ENCODE measurements around the gene GAS2L1.

Gene GAS2L1

GRCh38 chr22:29326481-29326880, 20.0 kb downstream of the GAS2L1 start:
- Histone ChIP-seq H3K36me3 (ENCODE audit: control insufficient read depth in 2 of 2, insufficient read depth in 2 of 2, low read length in 2 of 2) (peaks cover 22 to 37% of the 10 kb centered on the region in 2 donors), H3K4me1 (ENCODE audit: control insufficient read depth in 2 of 2, insufficient read depth in 2 of 2, low read length in 2 of 2) (no peaks in the 10 kb centered on the region), H3K27me3 (ENCODE audit: control insufficient read depth in 2 of 2, insufficient read depth in 2 of 2, low read length in 2 of 2) (no peaks in the 10 kb centered on the region)

GRCh38 chr22:29327089-29327764, 20.8 kb downstream of the GAS2L1 start:
- no peak overlapping the region for H3K9ac ChIP-seq (ENCODE audit: low read depth in 1 of 2, low read length in 2 of 2)
- peaks cover 22 to 41% of the 10 kb centered on the region in 2 donors for H3K36me3 ChIP-seq (ENCODE audit: control insufficient read depth in 2 of 2, insufficient read depth in 2 of 2, low read length in 2 of 2)
- H3K27ac ChIP-seq (ENCODE audit: low read depth in 2 of 2, low read length in 2 of 2): no peak overlapping the region

More at GRCh38 chr22:29326481-29326880, 20.0 kb downstream of the GAS2L1 start:
- Histone ChIP-seq H3K27ac (ENCODE audit: low read depth in 2 of 2, low read length in 2 of 2) (no peak overlapping the region), H3K9me3 (ENCODE audit: control insufficient read depth in 2 of 2, low read length in 2 of 2) (no peaks in the 10 kb centered on the region), H3K4me3 (ENCODE audit: low read length in 2 of 2) (no peak overlapping the region), H3K9ac (ENCODE audit: low read depth in 1 of 2, low read length in 2 of 2) (no peak overlapping the region)

GRCh38 chr22:29328055-29328454, 21.6 kb downstream of the GAS2L1 start:
- no peaks in the 10 kb centered on the region for H3K9me3 ChIP-seq (ENCODE audit: control insufficient read depth in 2 of 2, low read length in 2 of 2)
- H3K9ac ChIP-seq (ENCODE audit: low read depth in 1 of 2, low read length in 2 of 2): no peak overlapping the region
- peaks cover 26 to 48% of the 10 kb centered on the region in 2 donors for H3K36me3 ChIP-seq (ENCODE audit: control insufficient read depth in 2 of 2, insufficient read depth in 2 of 2, low read length in 2 of 2)
- H3K27ac ChIP-seq (ENCODE audit: low read depth in 2 of 2, low read length in 2 of 2): no peak overlapping the region
- no peaks in the 10 kb centered on the region for H3K4me1 ChIP-seq (ENCODE audit: control insufficient read depth in 2 of 2, insufficient read depth in 2 of 2, low read length in 2 of 2)
- no peaks in the 10 kb centered on the region for H3K27me3 ChIP-seq (ENCODE audit: control insufficient read depth in 2 of 2, insufficient read depth in 2 of 2, low read length in 2 of 2)
- no peak overlapping the region for H3K4me3 ChIP-seq (ENCODE audit: low read length in 2 of 2)

More at GRCh38 chr22:29327089-29327764, 20.8 kb downstream of the GAS2L1 start:
- no peak overlapping the region for H3K4me3 ChIP-seq (ENCODE audit: low read length in 2 of 2)
- H3K9me3 ChIP-seq (ENCODE audit: control insufficient read depth in 2 of 2, low read length in 2 of 2): no peaks in the 10 kb centered on the region
- no peaks in the 10 kb centered on the region for H3K4me1 ChIP-seq (ENCODE audit: control insufficient read depth in 2 of 2, insufficient read depth in 2 of 2, low read length in 2 of 2)
- H3K27me3 ChIP-seq (ENCODE audit: control insufficient read depth in 2 of 2, insufficient read depth in 2 of 2, low read length in 2 of 2): no peaks in the 10 kb centered on the region

- H3K4me3 ChIP-seq (ENCODE audit: low read length in 2 of 2): no peak overlapping the region
- H3K9ac ChIP-seq (ENCODE audit: low read depth in 1 of 2, low read length in 2 of 2): no peak overlapping the region
- H3K4me1 ChIP-seq (ENCODE audit: control insufficient read depth in 2 of 2, insufficient read depth in 2 of 2, low read length in 2 of 2): no peaks in the 10 kb centered on the region
- H3K36me3 ChIP-seq (ENCODE audit: control insufficient read depth in 2 of 2, insufficient read depth in 2 of 2, low read length in 2 of 2): peaks cover 26 to 51% of the 10 kb centered on the region in 2 donors
- H3K27me3 ChIP-seq (ENCODE audit: control insufficient read depth in 2 of 2, insufficient read depth in 2 of 2, low read length in 2 of 2): no peaks in the 10 kb centered on the region
- H3K27ac ChIP-seq (ENCODE audit: low read depth in 2 of 2, low read length in 2 of 2): no peak overlapping the region
- no peaks in the 10 kb centered on the region for H3K9me3 ChIP-seq (ENCODE audit: control insufficient read depth in 2 of 2, low read length in 2 of 2)
Measured at GRCh38 chr22:29328566-29329500, 22.4 kb downstream of the GAS2L1 start.

- Histone ChIP-seq H3K4me3 (ENCODE audit: low read length in 2 of 2) (no peak overlapping the region), H3K27me3 (ENCODE audit: control insufficient read depth in 2 of 2, insufficient read depth in 2 of 2, low read length in 2 of 2) (no peaks in the 10 kb centered on the region), H3K27ac (ENCODE audit: low read depth in 2 of 2, low read length in 2 of 2) (no peak overlapping the region), H3K9ac (ENCODE audit: low read depth in 1 of 2, low read length in 2 of 2) (no peak overlapping the region), H3K9me3 (ENCODE audit: control insufficient read depth in 2 of 2, low read length in 2 of 2) (no peaks in the 10 kb centered on the region), H3K36me3 (ENCODE audit: control insufficient read depth in 2 of 2, insufficient read depth in 2 of 2, low read length in 2 of 2) (peaks cover 31 to 56% of the 10 kb centered on the region in 2 donors), H3K4me1 (ENCODE audit: control insufficient read depth in 2 of 2, insufficient read depth in 2 of 2, low read length in 2 of 2) (no peaks in the 10 kb centered on the region)
Measured at GRCh38 chr22:29329581-29329980, 23.1 kb downstream of the GAS2L1 start.

GRCh38 chr22:29330291-29330690, 23.8 kb downstream of the GAS2L1 start:
- no peak overlapping the region for H3K9ac ChIP-seq (ENCODE audit: low read depth in 1 of 2, low read length in 2 of 2)
- H3K27me3 ChIP-seq (ENCODE audit: control insufficient read depth in 2 of 2, insufficient read depth in 2 of 2, low read length in 2 of 2): no peaks in the 10 kb centered on the region
- no peak overlapping the region for H3K4me3 ChIP-seq (ENCODE audit: low read length in 2 of 2)
- H3K9me3 ChIP-seq (ENCODE audit: control insufficient read depth in 2 of 2, low read length in 2 of 2): no peaks in the 10 kb centered on the region
- H3K36me3 ChIP-seq (ENCODE audit: control insufficient read depth in 2 of 2, insufficient read depth in 2 of 2, low read length in 2 of 2): peaks cover 34 to 63% of the 10 kb centered on the region in 2 donors
- no peaks in the 10 kb centered on the region for H3K4me1 ChIP-seq (ENCODE audit: control insufficient read depth in 2 of 2, insufficient read depth in 2 of 2, low read length in 2 of 2)
- H3K27ac ChIP-seq (ENCODE audit: low read depth in 2 of 2, low read length in 2 of 2): no peak overlapping the region

GRCh38 chr22:29330753-29331152, 24.3 kb downstream of the GAS2L1 start:
- no peak overlapping the region for H3K9ac ChIP-seq (ENCODE audit: low read depth in 1 of 2, low read length in 2 of 2)
- no peaks in the 10 kb centered on the region for H3K4me1 ChIP-seq (ENCODE audit: control insufficient read depth in 2 of 2, insufficient read depth in 2 of 2, low read length in 2 of 2)
- no peaks in the 10 kb centered on the region for H3K27me3 ChIP-seq (ENCODE audit: control insufficient read depth in 2 of 2, insufficient read depth in 2 of 2, low read length in 2 of 2)
- no peaks in the 10 kb centered on the region for H3K9me3 ChIP-seq (ENCODE audit: control insufficient read depth in 2 of 2, low read length in 2 of 2)
- no peak overlapping the region for H3K4me3 ChIP-seq (ENCODE audit: low read length in 2 of 2)
- no peak overlapping the region for H3K27ac ChIP-seq (ENCODE audit: low read depth in 2 of 2, low read length in 2 of 2)
- H3K36me3 ChIP-seq (ENCODE audit: control insufficient read depth in 2 of 2, insufficient read depth in 2 of 2, low read length in 2 of 2): peaks cover 35 to 66% of the 10 kb centered on the region in 2 donors

GRCh38 chr22:29331213-29331612, 24.8 kb downstream of the GAS2L1 start:
- H3K9ac ChIP-seq (ENCODE audit: low read depth in 1 of 2, low read length in 2 of 2): no peak overlapping the region
- H3K36me3 ChIP-seq (ENCODE audit: control insufficient read depth in 2 of 2, insufficient read depth in 2 of 2, low read length in 2 of 2): peaks cover 39 to 67% of the 10 kb centered on the region in 2 donors
- no peaks in the 10 kb centered on the region for H3K9me3 ChIP-seq (ENCODE audit: control insufficient read depth in 2 of 2, low read length in 2 of 2)
- no peaks in the 10 kb centered on the region for H3K27me3 ChIP-seq (ENCODE audit: control insufficient read depth in 2 of 2, insufficient read depth in 2 of 2, low read length in 2 of 2)
- no peaks in the 10 kb centered on the region for H3K4me1 ChIP-seq (ENCODE audit: control insufficient read depth in 2 of 2, insufficient read depth in 2 of 2, low read length in 2 of 2)
- no peak overlapping the region for H3K27ac ChIP-seq (ENCODE audit: low read depth in 2 of 2, low read length in 2 of 2)
- H3K4me3 ChIP-seq (ENCODE audit: low read length in 2 of 2): no peak overlapping the region

GRCh38 chr22:29331658-29332300, 25.3 kb downstream of the GAS2L1 start:
- H3K36me3 ChIP-seq (ENCODE audit: control insufficient read depth in 2 of 2, insufficient read depth in 2 of 2, low read length in 2 of 2): peaks cover 42 to 66% of the 10 kb centered on the region in 2 donors
- no peaks in the 10 kb centered on the region for H3K27me3 ChIP-seq (ENCODE audit: control insufficient read depth in 2 of 2, insufficient read depth in 2 of 2, low read length in 2 of 2)
- H3K27ac ChIP-seq (ENCODE audit: low read depth in 2 of 2, low read length in 2 of 2): no peak overlapping the region
- no peak overlapping the region for H3K4me3 ChIP-seq (ENCODE audit: low read length in 2 of 2)
- no peaks in the 10 kb centered on the region for H3K4me1 ChIP-seq (ENCODE audit: control insufficient read depth in 2 of 2, insufficient read depth in 2 of 2, low read length in 2 of 2)
- no peaks in the 10 kb centered on the region for H3K9me3 ChIP-seq (ENCODE audit: control insufficient read depth in 2 of 2, low read length in 2 of 2)
- no peak overlapping the region for H3K9ac ChIP-seq (ENCODE audit: low read depth in 1 of 2, low read length in 2 of 2)

All from mucosa of rectum (tissue), 2 donors.